ENCODE data around the gene SLC6A6.
A peak's percentile ranks its signal among the peaks of the same experiment; 100 is the strongest.

The SLC6A6 gene

DNA sequence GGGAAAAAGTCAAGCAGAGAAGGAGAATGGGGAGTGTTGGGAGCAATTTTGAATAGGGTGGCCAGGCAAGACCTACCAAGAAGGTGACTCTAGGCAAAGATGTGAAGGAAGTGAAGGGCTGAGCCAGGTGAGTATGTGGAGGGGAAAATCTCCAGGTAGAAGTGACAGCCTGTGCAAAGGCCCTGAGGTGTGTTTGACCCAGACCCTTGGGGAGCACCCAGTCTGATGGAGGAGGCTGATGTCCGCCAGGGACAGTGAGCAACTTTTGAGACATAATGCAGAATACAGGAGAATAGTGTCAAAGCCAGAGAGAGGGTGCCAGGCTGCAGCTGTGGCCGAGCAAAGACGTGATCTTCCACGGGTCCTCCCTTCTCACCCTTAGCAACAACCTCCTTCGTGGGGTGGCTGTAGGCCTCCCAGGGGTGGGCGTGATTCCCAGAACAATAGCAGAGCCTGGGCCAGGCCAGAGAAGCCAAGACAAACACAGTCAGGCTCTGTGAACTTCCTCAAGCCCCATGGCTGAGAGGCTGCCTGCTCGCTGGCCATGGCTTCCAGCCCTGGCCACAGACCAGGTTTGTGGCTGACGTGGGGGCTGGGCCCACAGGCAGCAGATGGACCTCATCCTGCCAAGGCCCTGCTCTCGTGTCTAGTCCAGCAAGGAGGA is 58.1 kb downstream of the SLC6A6 start:
- Histone ChIP-seq H3K4me1 (ENCODE audit: control insufficient read depth in 1 of 2, insufficient read depth in 2 of 2, low read length in 2 of 2) (peaks cover 8 to 14% of the 10 kb centered on the region in 2 experiments), H3K4me3 (ENCODE audit: low read depth, low read length) (no peak overlapping the region), H2AK5ac (ENCODE audit: low read length) (no peak overlapping the region), H3K79me2 (ENCODE audit: control insufficient read depth, insufficient read depth, low read length, poor library complexity) (no peaks in the 10 kb centered on the region), H3K23ac (ENCODE audit: low read length) (no peak overlapping the region), H4K8ac (ENCODE audit: low read depth, low read length) (peak overlapping the region; percentile 10), H3K27me3 (ENCODE audit: insufficient read depth, low read length) (no peaks in the 10 kb centered on the region), H3K79me1 (ENCODE audit: low read length) (peaks cover 7% of the 10 kb centered on the region), H3K18ac (ENCODE audit: low read length) (peak overlapping the region; percentile 20), H3K4ac (ENCODE audit: low read depth, low read length) (no peak overlapping the region), H2AFZ (ENCODE audit: insufficient read depth, low read length, poor library complexity) (no peak overlapping the region), H2BK120ac (ENCODE audit: insufficient read depth, low read length, poor library complexity) (no peak overlapping the region), H4K91ac (ENCODE audit: low read depth, low read length) (no peak overlapping the region), H4K12ac (ENCODE audit: low read depth, low read length) (no peak overlapping the region), H3K9ac (ENCODE audit: low read length) (no peak overlapping the region), H3K4me2 (ENCODE audit: low read length) (no peak overlapping the region), H2BK12ac (ENCODE audit: low read length) (no peak overlapping the region), H3K36me3 (ENCODE audit: control insufficient read depth in 1 of 2, insufficient read depth in 2 of 2, low read length in 2 of 2) (peaks cover 64 to 76% of the 10 kb centered on the region in 2 experiments), H2BK5ac (ENCODE audit: low read depth, low read length, poor library complexity) (no peak overlapping the region), H3K27ac (ENCODE audit: low read depth, low read length) (no peak overlapping the region), H3K9me3 (ENCODE audit: insufficient read depth, low read depth, low read length) (peaks cover 3% of the 10 kb centered on the region), H3K14ac (ENCODE audit: low read length) (no peak overlapping the region)
- no peak for DNase-seq
- WGBS (ENCODE audit: extremely low coverage, insufficient coverage, insufficient read length) = no CpG with 5 or more reads among the region's 9 CpGs

DNA sequence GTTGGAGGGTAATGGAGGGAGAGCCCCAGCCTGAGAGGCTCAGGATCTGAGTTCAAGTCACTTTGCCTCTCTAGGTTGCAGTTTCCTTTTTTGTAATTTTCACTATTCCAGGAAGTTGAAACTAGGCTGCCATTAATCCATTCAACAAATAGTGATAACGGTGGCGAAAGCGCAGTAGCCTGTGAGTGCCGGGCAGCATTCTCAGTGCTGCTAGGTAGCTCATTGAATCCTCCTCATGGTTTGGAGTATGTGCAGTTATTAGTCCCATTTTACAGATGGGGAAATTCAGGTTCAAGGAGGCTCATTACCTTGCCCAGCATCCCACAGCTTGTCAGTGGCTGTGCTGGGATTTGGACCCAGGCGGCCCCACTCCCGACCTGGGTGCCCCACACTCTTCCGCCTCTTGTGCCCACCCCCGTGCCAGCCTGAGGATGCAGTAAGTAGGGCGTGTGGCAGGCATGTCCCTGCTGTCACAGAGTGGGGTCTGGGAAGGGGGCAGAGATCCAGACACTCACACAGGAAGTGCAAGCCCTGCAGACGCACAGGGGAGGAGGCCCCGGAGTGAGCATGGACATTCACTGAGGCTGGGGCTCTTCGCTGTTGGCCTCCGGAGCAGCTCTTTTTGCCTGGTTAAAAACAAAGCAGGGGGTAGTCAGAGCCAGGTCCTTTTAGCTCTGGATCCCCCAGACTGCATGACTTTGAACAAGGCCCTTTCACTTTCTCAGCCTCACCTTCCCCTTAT is 58.8 kb downstream of the SLC6A6 start:
- H3K4me3 ChIP-seq (ENCODE audit: low read depth, low read length) = no peak overlapping the region
- no peak overlapping the region for H3K14ac ChIP-seq (ENCODE audit: low read length)
- H3K9me3 ChIP-seq (ENCODE audit: insufficient read depth, low read depth, low read length) = peaks cover 3% of the 10 kb centered on the region
- H2BK5ac ChIP-seq (ENCODE audit: low read depth, low read length, poor library complexity) = no peak overlapping the region
- peak overlapping the region; percentile 3 for H4K91ac ChIP-seq (ENCODE audit: low read depth, low read length)
- H4K8ac ChIP-seq (ENCODE audit: low read depth, low read length) = no peak overlapping the region
- no peak overlapping the region for H3K27ac ChIP-seq (ENCODE audit: low read depth, low read length)
- H3K79me1 ChIP-seq (ENCODE audit: low read length) = peaks cover 7% of the 10 kb centered on the region
- no peak overlapping the region for H3K4ac ChIP-seq (ENCODE audit: low read depth, low read length)
- no peak overlapping the region for H3K18ac ChIP-seq (ENCODE audit: low read length)
- peak overlapping the region; percentile 20 for H4K12ac ChIP-seq (ENCODE audit: low read depth, low read length)
- H3K4me1 ChIP-seq (ENCODE audit: control insufficient read depth in 1 of 2, insufficient read depth in 2 of 2, low read length in 2 of 2) = peaks cover 8 to 14% of the 10 kb centered on the region in 2 experiments
- no peak overlapping the region for H3K9ac ChIP-seq (ENCODE audit: low read length)
- no CpG with 5 or more reads among the region's 13 CpGs for WGBS (ENCODE audit: extremely low coverage, insufficient coverage, insufficient read length)
- no peak overlapping the region for H2AFZ ChIP-seq (ENCODE audit: insufficient read depth, low read length, poor library complexity)
- no peak overlapping the region for H2AK5ac ChIP-seq (ENCODE audit: low read length)
- no peak for DNase-seq
- H3K79me2 ChIP-seq (ENCODE audit: control insufficient read depth, insufficient read depth, low read length, poor library complexity) = no peaks in the 10 kb centered on the region
- H2BK120ac ChIP-seq (ENCODE audit: insufficient read depth, low read length, poor library complexity) = no peak overlapping the region
- H3K4me2 ChIP-seq (ENCODE audit: low read length) = no peak overlapping the region
- no peak overlapping the region for H2BK12ac ChIP-seq (ENCODE audit: low read length)
- H3K36me3 ChIP-seq (ENCODE audit: control insufficient read depth in 1 of 2, insufficient read depth in 2 of 2, low read length in 2 of 2) = peaks cover 58 to 72% of the 10 kb centered on the region in 2 experiments
- H3K27me3 ChIP-seq (ENCODE audit: insufficient read depth, low read length) = no peaks in the 10 kb centered on the region
- no peak overlapping the region for H3K23ac ChIP-seq (ENCODE audit: low read length)

DNA sequence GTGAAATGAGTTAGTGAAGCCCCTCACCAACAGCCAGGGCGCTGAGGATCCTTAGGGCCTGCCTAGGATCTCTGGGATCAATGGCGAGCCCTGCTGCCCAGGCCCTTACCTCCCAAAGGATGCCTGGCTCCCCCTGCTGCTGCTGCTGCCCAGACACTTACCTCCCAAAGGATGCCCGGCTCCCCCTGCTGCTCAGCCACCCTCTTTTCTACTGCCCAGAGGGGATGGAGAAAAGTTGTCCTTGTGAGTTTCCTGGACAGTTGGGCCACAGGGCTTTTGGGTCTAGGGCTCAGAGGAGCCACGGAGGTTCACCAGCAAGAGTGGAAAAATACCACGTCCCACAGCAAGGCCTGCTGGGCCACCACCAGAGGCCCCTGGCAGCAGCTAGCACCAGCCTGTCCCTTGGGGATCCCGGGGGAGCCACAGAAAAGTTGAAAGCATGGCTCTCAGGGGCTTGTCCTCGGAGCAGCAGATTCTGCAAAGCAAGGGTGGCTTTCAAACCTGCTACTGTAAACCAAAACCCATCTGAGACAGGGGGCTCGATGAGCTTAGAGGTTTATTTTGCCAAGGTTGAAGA is 59.4 kb downstream of the SLC6A6 start:
- H3K27me3 ChIP-seq (ENCODE audit: insufficient read depth, low read length) = no peaks in the 10 kb centered on the region
- peaks cover 60 to 74% of the 10 kb centered on the region in 2 experiments for H3K36me3 ChIP-seq (ENCODE audit: control insufficient read depth in 1 of 2, insufficient read depth in 2 of 2, low read length in 2 of 2)
- H2AK5ac ChIP-seq (ENCODE audit: low read length) = no peak overlapping the region
- H4K12ac ChIP-seq (ENCODE audit: low read depth, low read length) = no peak overlapping the region
- H3K9me3 ChIP-seq (ENCODE audit: insufficient read depth, low read depth, low read length) = peaks cover 3% of the 10 kb centered on the region
- no peak overlapping the region for H3K4me3 ChIP-seq (ENCODE audit: low read depth, low read length)
- H3K23ac ChIP-seq (ENCODE audit: low read length) = no peak overlapping the region
- H4K8ac ChIP-seq (ENCODE audit: low read depth, low read length) = no peak overlapping the region
- H3K27ac ChIP-seq (ENCODE audit: low read depth, low read length) = no peak overlapping the region
- no peak overlapping the region for H3K4me2 ChIP-seq (ENCODE audit: low read length)
- DNase-seq = peak in 1 of 2 donors; percentile 42
- H3K14ac ChIP-seq (ENCODE audit: low read length) = no peak overlapping the region
- H3K4me1 ChIP-seq (ENCODE audit: control insufficient read depth in 1 of 2, insufficient read depth in 2 of 2, low read length in 2 of 2) = peaks cover 8 to 14% of the 10 kb centered on the region in 2 experiments
- no peak overlapping the region for H3K9ac ChIP-seq (ENCODE audit: low read length)
- no peak overlapping the region for H2BK5ac ChIP-seq (ENCODE audit: low read depth, low read length, poor library complexity)
- no peak overlapping the region for H3K18ac ChIP-seq (ENCODE audit: low read length)
- H2AFZ ChIP-seq (ENCODE audit: insufficient read depth, low read length, poor library complexity) = no peak overlapping the region
- H2BK120ac ChIP-seq (ENCODE audit: insufficient read depth, low read length, poor library complexity) = peak overlapping the region; percentile 39
- H3K4ac ChIP-seq (ENCODE audit: low read depth, low read length) = no peak overlapping the region
- peaks cover 7% of the 10 kb centered on the region for H3K79me1 ChIP-seq (ENCODE audit: low read length)
- WGBS (ENCODE audit: extremely low coverage, insufficient coverage, insufficient read length) = no CpG with 5 or more reads among the region's 8 CpGs
- H4K91ac ChIP-seq (ENCODE audit: low read depth, low read length) = peak overlapping the region; percentile 36
- H2BK12ac ChIP-seq (ENCODE audit: low read length) = no peak overlapping the region
- no peaks in the 10 kb centered on the region for H3K79me2 ChIP-seq (ENCODE audit: control insufficient read depth, insufficient read depth, low read length, poor library complexity)

DNA sequence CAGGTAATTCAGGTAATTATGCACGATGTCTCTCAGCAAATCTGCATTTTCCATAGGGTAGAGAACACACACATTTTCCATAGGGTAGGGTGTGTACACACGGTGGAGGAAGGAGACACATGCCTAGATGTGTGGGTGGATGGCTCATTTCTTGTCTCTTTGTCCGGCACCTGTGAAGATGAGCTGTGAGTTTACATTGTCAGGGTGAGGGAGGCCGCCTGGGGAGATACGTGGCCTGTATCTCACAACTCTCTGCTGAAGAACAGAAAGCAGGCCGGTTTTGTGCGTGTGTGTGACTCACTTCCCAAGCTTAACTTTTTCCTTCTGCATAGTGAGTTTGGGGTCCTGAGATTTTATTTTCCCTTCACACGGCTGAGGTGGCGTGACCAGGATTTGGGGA is 60.3 kb downstream of the SLC6A6 start:
- Histone ChIP-seq H4K91ac (ENCODE audit: low read depth, low read length) (no peak overlapping the region), H3K79me2 (ENCODE audit: control insufficient read depth, insufficient read depth, low read length, poor library complexity) (no peaks in the 10 kb centered on the region), H3K79me1 (ENCODE audit: low read length) (peaks cover 7% of the 10 kb centered on the region), H4K12ac (ENCODE audit: low read depth, low read length) (no peak overlapping the region), H3K27me3 (ENCODE audit: insufficient read depth, low read length) (no peaks in the 10 kb centered on the region), H3K14ac (ENCODE audit: low read length) (no peak overlapping the region), H3K36me3 (ENCODE audit: control insufficient read depth in 1 of 2, insufficient read depth in 2 of 2, low read length in 2 of 2) (peaks cover 63 to 78% of the 10 kb centered on the region in 2 experiments), H2AFZ (ENCODE audit: insufficient read depth, low read length, poor library complexity) (no peak overlapping the region), H2AK5ac (ENCODE audit: low read length) (no peak overlapping the region), H2BK12ac (ENCODE audit: low read length) (no peak overlapping the region), H3K4ac (ENCODE audit: low read depth, low read length) (no peak overlapping the region), H3K18ac (ENCODE audit: low read length) (no peak overlapping the region), H4K8ac (ENCODE audit: low read depth, low read length) (no peak overlapping the region), H3K23ac (ENCODE audit: low read length) (no peak overlapping the region), H3K4me3 (ENCODE audit: low read depth, low read length) (no peak overlapping the region), H2BK5ac (ENCODE audit: low read depth, low read length, poor library complexity) (no peak overlapping the region), H3K9ac (ENCODE audit: low read length) (no peak overlapping the region), H3K9me3 (ENCODE audit: insufficient read depth, low read depth, low read length) (peaks cover 3% of the 10 kb centered on the region), H3K27ac (ENCODE audit: low read depth, low read length) (peak overlapping the region; percentile 18), H3K4me1 (ENCODE audit: control insufficient read depth in 1 of 2, insufficient read depth in 2 of 2, low read length in 2 of 2) (peaks cover 8 to 14% of the 10 kb centered on the region in 2 experiments), H2BK120ac (ENCODE audit: insufficient read depth, low read length, poor library complexity) (no peak overlapping the region), H3K4me2 (ENCODE audit: low read length) (no peak overlapping the region)
- no CpG with 5 or more reads among the region's 9 CpGs for WGBS (ENCODE audit: extremely low coverage, insufficient coverage, insufficient read length)
- DNase-seq = no peak
